Nephron progenitor cell (in vitro differentiated cells): ENCODE measurements around the gene ETV4.

Experiments
- DNase-seq: peaks from one replicate; pipeline ENCODE4 v3.0.0; 2021
- H3K27ac Mint-ChIP-seq: 2 replicates; pipeline ENCODE4 v1.8.0; 2021; ENCODE audit warnings: mild to moderate bottlenecking, moderate library complexity, mixed read lengths
- H3K27me3 Mint-ChIP-seq: 2 replicates; pipeline ENCODE4 v1.8.0; 2021; ENCODE audit warnings: mild to moderate bottlenecking, low read depth, mixed read lengths; ENCODE audit not compliant: poor library complexity
- H3K36me3 Mint-ChIP-seq: 2 replicates; pipeline ENCODE4 v1.8.0; 2021; ENCODE audit warnings: low read depth, mixed read lengths
- H3K4me1 Mint-ChIP-seq: 2 replicates; pipeline ENCODE4 v1.8.0; 2021; ENCODE audit warnings: mixed read lengths
- H3K4me3 Mint-ChIP-seq: 2 replicates; pipeline ENCODE4 v1.8.0; 2021; ENCODE audit warnings: mild to moderate bottlenecking, moderate library complexity, mixed read lengths
- H3K9me3 Mint-ChIP-seq: 2 replicates; pipeline ENCODE4 v1.8.0; 2021; ENCODE audit warnings: mild to moderate bottlenecking, moderate library complexity, mixed read lengths
- CTCF ChIP-seq: fragments of 200-600 bp; sonication (generic); IDR thresholded peaks from 2 replicates; pipeline ENCODE4 v1.5.0; 2021; ENCODE audit warnings: antibody characterized with exemption

The ETV4 gene

GRCh38 chr17:43568506-43569082 is 22.5 kb upstream of the ETV4 start:
- no peak for DNase-seq
- H3K27me3 Mint-ChIP-seq = peaks cover 63% of the 10 kb centered on the region
- H3K36me3 Mint-ChIP-seq = peaks cover 5% of the 10 kb centered on the region
- no peak for TF ChIP-seq CTCF
- H3K4me1 Mint-ChIP-seq = peaks cover 17% of the 10 kb centered on the region
- no peak overlapping the region for H3K4me3 Mint-ChIP-seq
- H3K27ac Mint-ChIP-seq = no peak overlapping the region
- peaks cover 6% of the 10 kb centered on the region for H3K9me3 Mint-ChIP-seq

GRCh38 chr17:43563600-43564594 is 17.8 kb upstream of the ETV4 start:
- DNase-seq = no peak
- Mint-ChIP-seq H3K4me1 (peaks cover 50% of the 10 kb centered on the region), H3K9me3 (no peaks in the 10 kb centered on the region), H3K36me3 (peaks cover 5% of the 10 kb centered on the region), H3K27me3 (peaks cover 60% of the 10 kb centered on the region), H3K27ac (no peak overlapping the region), H3K4me3 (peak overlapping the region; percentile 71)
- no peak for TF ChIP-seq CTCF

- Mint-ChIP-seq H3K4me1 (peaks cover 57% of the 10 kb centered on the region), H3K4me3 (peak overlapping the region; percentile 71), H3K27ac (peak overlapping the region; percentile 26)
Observed at GRCh38 chr17:43562679-43563599, 16.8 kb upstream of the ETV4 start.

GRCh38 chr17:43560461-43561427 is 14.6 kb upstream of the ETV4 start:
- H3K36me3 Mint-ChIP-seq = peaks cover 4% of the 10 kb centered on the region
- H3K4me1 Mint-ChIP-seq = peaks cover 71% of the 10 kb centered on the region
- H3K4me3 Mint-ChIP-seq = no peak overlapping the region
- H3K27ac Mint-ChIP-seq = no peak overlapping the region
- no peaks in the 10 kb centered on the region for H3K9me3 Mint-ChIP-seq
- no peak for TF ChIP-seq CTCF
- no peak for DNase-seq
- peaks cover 54% of the 10 kb centered on the region for H3K27me3 Mint-ChIP-seq

More at GRCh38 chr17:43562679-43563599, 16.8 kb upstream of the ETV4 start:
- no peak for TF ChIP-seq CTCF
- no peaks in the 10 kb centered on the region for H3K9me3 Mint-ChIP-seq
- H3K36me3 Mint-ChIP-seq = no peaks in the 10 kb centered on the region
- peaks cover 58% of the 10 kb centered on the region for H3K27me3 Mint-ChIP-seq
- peak; percentile 38 for DNase-seq
